SKM-1 treated with dmso at 0.1 percent for 144 hours (cell line): ENCODE results near the gene MEGF6.

Source experiments
- DNase-seq: peaks from one replicate; lab custom pipeline; 2025; ENCODE audit not compliant: unreplicated experiment; lab: John Stamatoyannopoulos, UW

The MEGF6 gene

GRCh38 chr1:3609016-3609768 is 2.1 kb downstream of the MEGF6 start:
- DNase-seq = no peak

- DNase-seq = no peak
These were observed 3.2 kb downstream of the MEGF6 start for GRCh38 chr1:3608154-3608553.

- no peak for DNase-seq
These were observed 3.6 kb downstream of the MEGF6 start for GRCh38 chr1:3607703-3608065.

- DNase-seq = no peak
These were observed 4.3 kb downstream of the MEGF6 start for GRCh38 chr1:3606779-3607702.

- DNase-seq = no peak
These were observed 6.1 kb downstream of the MEGF6 start for GRCh38 chr1:3604997-3605823.

GRCh38 chr1:3604468-3604974 is 6.8 kb downstream of the MEGF6 start:
- no peak for DNase-seq

- no peak for DNase-seq
These were observed 7.5 kb downstream of the MEGF6 start for GRCh38 chr1:3603571-3604467.

GRCh38 chr1:3603156-3603555 is 8.2 kb downstream of the MEGF6 start:
- DNase-seq = no peak

GRCh38 chr1:3602375-3602774 is 8.9 kb downstream of the MEGF6 start:
- no peak for DNase-seq

- DNase-seq = no peak
These were observed 9.6 kb downstream of the MEGF6 start for GRCh38 chr1:3601743-3602142.

GRCh38 chr1:3600354-3600753 is 11.0 kb downstream of the MEGF6 start:
- DNase-seq = no peak

GRCh38 chr1:3599816-3600215 is 11.5 kb downstream of the MEGF6 start:
- no peak for DNase-seq

- no peak for DNase-seq
These were observed 12.0 kb downstream of the MEGF6 start for GRCh38 chr1:3599286-3599811.

- DNase-seq = no peak
These were observed 12.6 kb downstream of the MEGF6 start for GRCh38 chr1:3598522-3599285.

- DNase-seq = no peak
These were observed 13.2 kb downstream of the MEGF6 start for GRCh38 chr1:3598051-3598491.

GRCh38 chr1:3597599-3597964 is 13.7 kb downstream of the MEGF6 start:
- DNase-seq = no peak

GRCh38 chr1:3596663-3597598 is 14.4 kb downstream of the MEGF6 start:
- DNase-seq = no peak

GRCh38 chr1:3595949-3596348 is 15.4 kb downstream of the MEGF6 start:
- no peak for DNase-seq
